CD4-positive, CD25-positive, alpha-beta regulatory T cell (primary cell): Measurements from ENCODE around the gene IRX2. TPM values are rescaled to one million over a fixed set of nuclear protein-coding genes. Genes with fewer than 3 reads are reported as not detected.

Source experiments
- ATAC-seq, 2 donors: fragments of 150-1000 bp; cut with Tn5 transposase; one replicate each; pipeline ENCODE4 v1.10.0; 2021; ENCODE audit warnings: low read depth in 2 of 2, moderate number of reproducible peaks in 2 of 2, moderate library complexity in 1 of 2
- DNase-seq, 3 donors: peaks; one replicate each; pipeline versions ENCODE4 v3.0.0 to v3.0.0-alpha.2; 2012 to 2022; ENCODE audit warnings: mixed read lengths in 1 of 3
- H3K27ac ChIP-seq: one replicate; pipeline ENCODE4 v1.7.0; 2013; ENCODE audit warnings: mild to moderate bottlenecking, low read length; ENCODE audit not compliant: insufficient read depth, poor library complexity, severe bottlenecking
- H3K27me3 ChIP-seq: one replicate; pipeline ENCODE4 v1.7.0; 2013; ENCODE audit warnings: low read length; ENCODE audit not compliant: control insufficient read depth, insufficient read depth
- H3K36me3 ChIP-seq: one replicate; pipeline ENCODE4 v1.7.0; 2013; ENCODE audit warnings: mild to moderate bottlenecking, low read length, moderate library complexity; ENCODE audit not compliant: control insufficient read depth, insufficient read depth
- H3K4me1 ChIP-seq: 2 replicates; pipeline ENCODE4 v1.7.0; 2013; ENCODE audit warnings: mild to moderate bottlenecking, low read length; ENCODE audit not compliant: insufficient read depth, control insufficient read depth, poor library complexity, severe bottlenecking
- H3K4me3 ChIP-seq: one replicate; pipeline ENCODE4 v1.7.0; 2013; ENCODE audit warnings: low read depth, mild to moderate bottlenecking, low read length, moderate library complexity
- H3K9me3 ChIP-seq, 2 experiments: 1 replicate in 1 of 2; 2 replicates in 1 of 2; pipeline ENCODE4 v1.7.0; 2013; ENCODE audit warnings: low read length in 2 of 2, mild to moderate bottlenecking in 1 of 2, moderate library complexity in 1 of 2; ENCODE audit not compliant: control insufficient read depth in 2 of 2
- H3K27ac Mint-ChIP-seq, 3 donors: one replicate each; pipeline ENCODE4 v1.8.0; 2020 to 2022; ENCODE audit warnings: mild to moderate bottlenecking in 3 of 3, mixed read lengths in 3 of 3, moderate library complexity in 2 of 3
- H3K27me3 Mint-ChIP-seq: one replicate; pipeline ENCODE4 v1.8.0; 2022; ENCODE audit warnings: mild to moderate bottlenecking, mixed read lengths
- H3K36me3 Mint-ChIP-seq: one replicate; pipeline ENCODE4 v1.8.0; 2020; ENCODE audit warnings: mixed read lengths
- H3K4me1 Mint-ChIP-seq, 4 donors: one replicate each; pipeline ENCODE4 v1.8.0; 2020 to 2022; ENCODE audit warnings: mixed read lengths in 4 of 4, mild to moderate bottlenecking in 1 of 4
- H3K4me3 Mint-ChIP-seq, 4 donors: one replicate each; pipeline ENCODE4 v1.8.0; 2020 to 2022; ENCODE audit warnings: mild to moderate bottlenecking in 4 of 4, mixed read lengths in 4 of 4, moderate library complexity in 3 of 4
- H3K9me3 Mint-ChIP-seq, 7 donors: one replicate each; pipeline ENCODE4 v1.8.0; 2020 to 2022; ENCODE audit warnings: mixed read lengths in 7 of 7, mild to moderate bottlenecking in 3 of 7, moderate library complexity in 2 of 7
- polyA plus RNA-seq, 4 donors: library from polyadenylated mRNA; unstranded; fragments of 300-500 nt; fragmentation: Illumina TruSeq; gene quantifications; one replicate each; pipeline ENCODE4 v1.2.3, GENCODE V29; 2021
- total RNA-seq: library from RNA; stranded (reverse); gene quantifications from one replicate; pipeline ENCODE4 v1.2.3, GENCODE V29; 2022

IRX2 gene
- total and polyA plus RNA-seq, 5 donors from 2014 or later, result not detected

DNA sequence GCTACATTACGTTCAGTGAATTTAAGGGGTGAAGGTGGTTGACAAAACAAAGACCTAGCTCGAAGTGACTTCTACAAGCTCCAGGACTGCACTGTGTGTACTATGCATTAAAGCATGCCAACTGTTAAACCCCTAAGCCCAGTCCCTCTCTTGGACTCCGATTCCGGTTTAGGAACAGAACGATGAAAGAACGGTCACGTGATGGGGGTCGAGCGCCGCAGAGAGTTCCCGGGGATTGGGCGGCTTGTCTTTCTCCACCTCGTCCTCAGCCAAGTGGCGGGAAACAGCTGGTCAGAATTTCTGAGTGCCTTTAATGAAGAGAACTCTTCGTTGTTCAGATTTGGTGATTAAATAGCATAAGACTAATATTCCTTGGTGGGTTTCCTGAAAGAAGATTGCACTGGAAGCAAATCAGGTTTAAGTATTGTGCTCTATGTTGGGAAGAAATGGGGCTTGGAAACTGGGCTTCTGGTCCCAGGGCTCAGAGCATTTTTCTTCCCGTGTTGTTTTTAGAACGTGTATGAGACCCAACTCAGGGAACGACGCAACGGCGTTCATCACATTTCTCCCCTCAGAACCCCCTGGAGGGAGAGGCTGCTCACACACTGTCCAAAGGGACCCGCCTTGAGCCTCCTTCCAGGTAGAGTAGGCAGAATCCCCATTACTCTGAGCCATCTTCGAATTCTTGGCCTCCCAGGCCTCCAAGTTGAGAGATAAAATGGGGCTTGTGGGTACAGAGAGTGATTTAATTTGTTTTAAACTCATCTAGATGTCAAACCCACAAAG, 25.3 kb downstream of the IRX2 start:
- Histone ChIP-seq H3K27ac (no peak overlapping the region), H3K4me1 (no peaks in the 10 kb centered on the region), H3K36me3 (no peaks in the 10 kb centered on the region), H3K27me3 (no peaks in the 10 kb centered on the region), H3K4me3 (no peak overlapping the region), H3K9me3 (no peaks in the 10 kb centered on the region)
- H3K9me3 Mint-ChIP-seq, result peaks cover 0 to 5% (median 2%) of the 10 kb centered on the region in 7 donors
- peaks cover 4% of the 10 kb centered on the region for H3K27me3 Mint-ChIP-seq
- no peaks in the 10 kb centered on the region for H3K4me1 Mint-ChIP-seq
- H3K4me3 Mint-ChIP-seq, result no peak overlapping the region
- ATAC-seq (no peak), DNase-seq (no peak)
- H3K27ac Mint-ChIP-seq, result no peak overlapping the region
- H3K36me3 Mint-ChIP-seq, result no peaks in the 10 kb centered on the region

DNA sequence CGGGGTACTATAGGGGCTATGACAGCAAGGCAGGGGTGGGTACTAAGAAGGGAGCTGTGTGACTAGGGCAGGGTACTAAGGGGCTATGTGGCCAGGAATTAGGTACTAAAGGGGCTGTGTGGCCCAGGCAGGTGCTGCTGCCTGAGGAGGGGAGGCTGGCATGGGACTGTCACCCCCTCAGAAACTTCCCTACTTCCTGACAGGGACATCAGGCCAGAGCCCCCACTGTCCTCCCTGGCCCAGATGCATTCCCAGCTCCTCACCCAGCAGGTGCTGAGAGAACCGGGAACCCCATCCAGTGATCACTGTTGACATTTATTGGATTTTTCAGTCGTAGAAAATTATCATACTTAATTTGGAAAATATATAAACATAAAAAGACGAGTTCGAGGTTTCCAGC, 26.6 kb downstream of the IRX2 start:
- H3K4me3 Mint-ChIP-seq, result no peak overlapping the region
- no peaks in the 10 kb centered on the region for H3K36me3 Mint-ChIP-seq
- no peaks in the 10 kb centered on the region for H3K4me1 ChIP-seq
- H3K27me3 ChIP-seq, result no peaks in the 10 kb centered on the region
- no peaks in the 10 kb centered on the region for H3K36me3 ChIP-seq
- no peak overlapping the region for H3K4me3 ChIP-seq
- no peak overlapping the region for H3K27ac Mint-ChIP-seq
- ATAC-seq, result no peak
- DNase-seq, result no peak
- no peaks in the 10 kb centered on the region for H3K9me3 ChIP-seq
- H3K9me3 Mint-ChIP-seq, result peaks cover 0 to 5% (median 2%) of the 10 kb centered on the region in 7 donors
- H3K27me3 Mint-ChIP-seq, result peaks cover 4% of the 10 kb centered on the region
- H3K4me1 Mint-ChIP-seq, result no peaks in the 10 kb centered on the region
- H3K27ac ChIP-seq, result no peak overlapping the region

GRCh38 chr5:2724031-2724581, 27.4 kb downstream of the IRX2 start:
- H3K9me3 Mint-ChIP-seq, result peaks cover 0 to 5% (median 2%) of the 10 kb centered on the region in 7 donors
- peaks cover 4% of the 10 kb centered on the region for H3K27me3 Mint-ChIP-seq
- Histone ChIP-seq H3K4me3 (no peak overlapping the region), H3K36me3 (no peaks in the 10 kb centered on the region), H3K27me3 (no peaks in the 10 kb centered on the region), H3K4me1 (no peaks in the 10 kb centered on the region), H3K9me3 (no peaks in the 10 kb centered on the region), H3K27ac (no peak overlapping the region)
- no peaks in the 10 kb centered on the region for H3K4me1 Mint-ChIP-seq
- DNase-seq, result no peak
- ATAC-seq, result no peak
- H3K4me3 Mint-ChIP-seq, result no peak overlapping the region
- no peaks in the 10 kb centered on the region for H3K36me3 Mint-ChIP-seq
- no peak overlapping the region for H3K27ac Mint-ChIP-seq

DNA sequence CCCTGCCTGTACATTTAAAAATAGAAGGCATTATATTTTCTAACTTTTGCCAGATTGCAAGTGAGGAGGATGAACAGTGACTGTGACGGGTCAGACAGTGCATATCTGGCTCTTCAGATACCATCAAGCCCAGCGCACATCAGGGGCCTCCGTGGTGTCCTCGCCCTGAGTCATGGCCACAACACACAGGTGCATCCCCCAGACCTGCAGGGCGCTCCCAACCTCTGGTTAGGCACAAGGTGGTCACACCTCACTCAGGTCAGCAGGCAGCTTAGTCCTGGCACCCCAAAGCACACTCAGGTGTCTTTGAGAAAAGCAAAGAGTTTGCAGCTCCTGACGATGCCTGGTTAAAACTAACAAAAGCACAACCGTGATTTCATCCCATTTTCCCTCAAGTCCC, 28.6 kb downstream of the IRX2 start:
- H3K27ac ChIP-seq, result no peak overlapping the region
- Mint-ChIP-seq H3K36me3 (no peaks in the 10 kb centered on the region), H3K27ac (no peak overlapping the region), H3K27me3 (peaks cover 4% of the 10 kb centered on the region), H3K9me3 (peaks cover 0 to 4% (median 2%) of the 10 kb centered on the region in 7 donors), H3K4me1 (no peaks in the 10 kb centered on the region), H3K4me3 (no peak overlapping the region)
- no peak for DNase-seq
- ATAC-seq, result no peak
- no peaks in the 10 kb centered on the region for H3K9me3 ChIP-seq
- H3K36me3 ChIP-seq, result no peaks in the 10 kb centered on the region
- H3K4me1 ChIP-seq, result no peaks in the 10 kb centered on the region
- H3K4me3 ChIP-seq, result no peak overlapping the region
- no peaks in the 10 kb centered on the region for H3K27me3 ChIP-seq

- Mint-ChIP-seq H3K27me3 (peaks cover 4% of the 10 kb centered on the region), H3K27ac (peak overlapping the region in 1 of 3 donors; percentile 16), H3K4me1 (no peaks in the 10 kb centered on the region), H3K9me3 (peaks cover 0 to 8% (median 2%) of the 10 kb centered on the region in 7 donors), H3K36me3 (no peaks in the 10 kb centered on the region), H3K4me3 (no peak overlapping the region)
- ATAC-seq (no peak), DNase-seq (no peak)
- Histone ChIP-seq H3K9me3 (no peaks in the 10 kb centered on the region), H3K27ac (no peak overlapping the region), H3K36me3 (no peaks in the 10 kb centered on the region), H3K4me1 (no peaks in the 10 kb centered on the region), H3K27me3 (no peaks in the 10 kb centered on the region), H3K4me3 (no peak overlapping the region)
Observed at GRCh38 chr5:2721385-2722138, 29.9 kb downstream of the IRX2 start.

DNA sequence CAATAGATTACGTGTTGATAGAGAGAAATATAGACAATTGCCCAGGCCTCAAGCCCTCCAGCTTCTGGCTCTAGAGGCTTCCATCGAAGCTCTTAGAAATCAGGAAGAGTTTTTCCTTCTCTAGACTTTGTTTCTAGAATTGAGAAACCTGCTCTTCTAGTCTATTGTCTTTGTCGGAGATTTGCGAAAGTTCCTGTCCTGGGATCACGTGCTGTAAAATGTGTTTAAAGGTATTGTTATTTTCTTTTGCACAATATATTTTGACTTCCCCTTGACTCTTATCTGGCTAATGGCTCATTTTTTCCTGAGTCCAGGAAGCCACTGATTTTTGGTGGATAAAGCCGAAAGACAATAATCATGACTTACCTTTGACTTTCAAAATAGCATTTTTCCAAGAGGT, 32.1 kb downstream of the IRX2 start:
- no peaks in the 10 kb centered on the region for H3K36me3 ChIP-seq
- no peak overlapping the region for H3K4me3 ChIP-seq
- no peaks in the 10 kb centered on the region for H3K9me3 ChIP-seq
- DNase-seq (no peak), ATAC-seq (no peak)
- Mint-ChIP-seq H3K27me3 (no peaks in the 10 kb centered on the region), H3K36me3 (no peaks in the 10 kb centered on the region), H3K4me3 (no peak overlapping the region), H3K9me3 (peaks cover 0 to 9% (median 0%) of the 10 kb centered on the region in 7 donors), H3K27ac (no peak overlapping the region), H3K4me1 (no peaks in the 10 kb centered on the region)
- H3K4me1 ChIP-seq, result no peaks in the 10 kb centered on the region
- H3K27ac ChIP-seq, result no peak overlapping the region
- H3K27me3 ChIP-seq, result no peaks in the 10 kb centered on the region

- Mint-ChIP-seq H3K4me3 (no peak overlapping the region), H3K27ac (no peak overlapping the region), H3K9me3 (peaks cover 0 to 9% (median 0%) of the 10 kb centered on the region in 7 donors), H3K4me1 (no peaks in the 10 kb centered on the region), H3K27me3 (no peaks in the 10 kb centered on the region), H3K36me3 (no peaks in the 10 kb centered on the region)
- H3K36me3 ChIP-seq, result no peaks in the 10 kb centered on the region
- no peak for DNase-seq
- no peaks in the 10 kb centered on the region for H3K4me1 ChIP-seq
- H3K27me3 ChIP-seq, result no peaks in the 10 kb centered on the region
- H3K9me3 ChIP-seq, result no peaks in the 10 kb centered on the region
- no peak overlapping the region for H3K4me3 ChIP-seq
- no peak for ATAC-seq
- no peak overlapping the region for H3K27ac ChIP-seq
Observed at GRCh38 chr5:2718115-2718514, 33.4 kb downstream of the IRX2 start.
